Activated CD8-positive, alpha-beta T cell treated with anti-CD3 and anti-CD28 coated beads, Interleukin-2, amount 10 ng/mL, durations not matched to agents 7 days and 5 days (primary cell): ENCODE measurements around the gene PNPT1. TPM values are rescaled to one million over a fixed set of nuclear protein-coding genes. Genes with fewer than 3 reads are reported as not detected.
A peak's percentile ranks its signal among the peaks of the same experiment; 100 is the strongest.
"Not testable (repeated sequence)": the region's sequence is repeated elsewhere in the genome, so short reads cannot be mapped to it uniquely, and the experiment has no call there.

Source experiments
- ATAC-seq: fragments of 150-1000 bp; cut with Tn5 transposase; one replicate; pipeline ENCODE4 v1.10.0; 2021; ENCODE audit warnings: moderate library complexity
- CTCF ChIA-PET: fragments of 350-600 bp; sonication (Branson Sonifier 250); formaldehyde crosslinking; loops from one replicate; lab custom pipeline; 2021; ENCODE audit warnings: antibody characterized with exemption; lab: Charles Lee
- POLR2A ChIA-PET: fragments of 350-600 bp; sonication (Branson Sonifier 250); formaldehyde crosslinking; loops from one replicate; lab custom pipeline; 2021; ENCODE audit warnings: antibody characterized with exemption; lab: Charles Lee
- DNase-seq: peaks from one replicate; pipeline ENCODE4 v3.0.0-alpha.2; 2020
- H3K27ac Mint-ChIP-seq: one replicate; pipeline ENCODE4 v1.8.0; 2021; ENCODE audit warnings: mild to moderate bottlenecking, mixed read lengths
- H3K27me3 Mint-ChIP-seq: one replicate; pipeline ENCODE4 v1.8.0; 2021; ENCODE audit warnings: low read depth, mixed read lengths
- H3K36me3 Mint-ChIP-seq: one replicate; pipeline ENCODE4 v1.8.0; 2021; ENCODE audit warnings: low read depth, mixed read lengths
- H3K4me1 Mint-ChIP-seq: one replicate; pipeline ENCODE4 v1.8.0; 2021; ENCODE audit warnings: low read depth, mixed read lengths
- H3K4me3 Mint-ChIP-seq: one replicate; pipeline ENCODE4 v1.8.0; 2021; ENCODE audit warnings: mild to moderate bottlenecking, mixed read lengths
- H3K9me3 Mint-ChIP-seq: one replicate; pipeline ENCODE4 v1.8.0; 2022; ENCODE audit warnings: mixed read lengths; ENCODE audit not compliant: insufficient read depth
- total RNA-seq, 2 experiments: library from RNA; stranded (reverse); gene quantifications; one replicate each; pipeline ENCODE4 v1.2.3, GENCODE V29; 2021

The PNPT1 gene
- 10 to 100 TPM; 37.6 to 38.4 TPM for total RNA-seq

- peaks cover 34% of the 10 kb centered on the region for H3K4me1 Mint-ChIP-seq
Observed at GRCh38 chr2:55693181-55694125, at the start of gene PNPT1. Gene PNPT1, minus strand, starts transcription at chr2:55693844. Its CDS starts 21 bp downstream, at chr2:55693823.

GRCh38 chr2:55742996-55743395 is 49.4 kb upstream of the PNPT1 start:
- POLR2A ChIA-PET, result no interaction called here
- ATAC-seq (no peak), DNase-seq (no peak)
- H3K27ac Mint-ChIP-seq, result no peak overlapping the region
- no peaks in the 10 kb centered on the region for H3K9me3 Mint-ChIP-seq
- H3K36me3 Mint-ChIP-seq, result no peaks in the 10 kb centered on the region
- H3K27me3 Mint-ChIP-seq, result no peaks in the 10 kb centered on the region
- H3K4me3 Mint-ChIP-seq, result no peak overlapping the region
- H3K4me1 Mint-ChIP-seq, result no peaks in the 10 kb centered on the region
- CTCF ChIA-PET, result no interaction called here

More at GRCh38 chr2:55693181-55694125, at the start of gene PNPT1:
- Mint-ChIP-seq H3K27ac (peak within 1 kb of the TSS; percentile 98), H3K4me3 (peak within 1 kb of the TSS; percentile 98), H3K9me3 (no peaks in the 10 kb centered on the region), H3K27me3 (peaks cover 3% of the 10 kb centered on the region), H3K36me3 (peaks cover 16% of the 10 kb centered on the region)
- ChIA-PET POLR2A (interaction anchor here (1.1 to 1.4 kb wide), 2 partner anchors 75 to 77 kb away, joined by 4 read pairs; partner anchors contain the start of gene PPP4R3B), CTCF (no interaction called here)
- DNase-seq (peak; percentile 96), ATAC-seq (peak; percentile 100)

DNA sequence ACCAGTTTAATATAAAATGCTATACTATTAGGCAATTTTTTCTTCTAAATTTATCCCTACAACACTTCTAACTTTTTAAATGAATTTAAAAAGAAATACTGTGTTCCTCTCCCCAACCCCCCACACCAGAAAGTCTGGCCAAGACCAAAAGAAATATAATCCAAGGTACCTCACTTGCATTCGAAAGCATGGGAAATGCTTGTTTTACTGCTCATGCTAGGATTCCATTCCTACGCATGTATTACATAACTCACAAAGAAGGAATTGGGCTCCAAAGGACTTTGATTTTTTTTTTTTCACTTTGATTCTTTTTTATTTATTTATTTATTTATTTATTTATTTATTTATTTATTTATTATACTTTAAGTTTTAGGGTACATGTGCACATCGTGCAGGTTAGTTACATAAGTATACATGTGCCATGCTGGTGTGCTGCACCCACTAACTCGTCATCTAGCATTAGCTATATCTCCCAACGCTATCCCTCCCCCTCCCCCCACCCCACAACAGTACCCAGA is 42.4 kb upstream of the PNPT1 start:
- H3K36me3 Mint-ChIP-seq, H3K9me3 Mint-ChIP-seq, ATAC-seq, H3K27me3 Mint-ChIP-seq, H3K4me1 Mint-ChIP-seq, CTCF ChIA-PET, H3K4me3 Mint-ChIP-seq, DNase-seq, H3K27ac Mint-ChIP-seq, POLR2A ChIA-PET: not testable (repeated sequence)

DNA sequence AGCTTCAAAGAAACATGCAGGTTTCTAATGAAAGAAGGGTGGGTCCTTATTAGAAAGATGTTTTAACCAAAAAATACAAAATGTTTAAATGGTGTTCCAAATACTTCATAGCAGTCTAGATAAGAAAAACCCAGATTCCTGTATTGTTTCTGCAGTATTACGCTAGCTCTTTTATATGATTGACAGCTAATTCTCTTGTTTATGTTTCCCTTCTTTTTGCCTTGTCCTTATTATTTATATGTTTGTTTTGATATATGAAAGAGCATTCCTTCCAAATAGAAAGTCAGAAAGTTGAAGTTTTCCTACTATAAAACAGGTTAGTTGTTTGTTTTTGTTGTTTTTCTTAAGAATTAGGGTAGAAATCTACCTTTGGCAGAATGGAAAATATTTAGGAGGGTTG is 41.1 kb upstream of the PNPT1 start:
- ChIA-PET CTCF (interaction anchor here (0.6 to 1.1 kb wide), 2 partner anchors 16 to 38 kb away, joined by 3 read pairs; no protein-coding TSS in a partner anchor), POLR2A (no interaction called here)
- no peaks in the 10 kb centered on the region for H3K27me3 Mint-ChIP-seq
- no peaks in the 10 kb centered on the region for H3K36me3 Mint-ChIP-seq
- DNase-seq (no peak), ATAC-seq (no peak)
- H3K4me1 Mint-ChIP-seq, result no peaks in the 10 kb centered on the region
- no peak overlapping the region for H3K4me3 Mint-ChIP-seq
- no peak overlapping the region for H3K27ac Mint-ChIP-seq
- no peaks in the 10 kb centered on the region for H3K9me3 Mint-ChIP-seq

DNA sequence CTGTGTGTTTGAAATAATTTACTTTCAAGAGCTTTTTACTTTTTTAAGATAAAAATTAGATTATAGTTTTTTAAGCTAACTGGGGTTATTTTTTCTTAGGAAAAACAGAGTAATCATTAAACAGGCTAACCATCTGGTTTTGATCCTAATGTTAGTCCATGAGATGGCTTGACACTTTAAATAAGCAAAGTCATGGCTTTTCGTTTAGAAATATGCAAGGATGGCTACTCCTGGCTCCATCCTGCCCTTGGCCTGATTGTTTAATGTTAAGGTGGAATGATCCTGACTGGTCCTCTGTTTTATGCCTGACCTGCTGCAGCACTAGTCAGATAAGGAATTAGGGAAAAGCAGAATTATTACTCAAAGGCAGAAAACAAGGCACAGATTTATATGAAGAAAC is 39.7 kb upstream of the PNPT1 start:
- POLR2A ChIA-PET, result no interaction called here
- Mint-ChIP-seq H3K27ac (no peak overlapping the region), H3K27me3 (no peaks in the 10 kb centered on the region), H3K4me3 (no peak overlapping the region), H3K4me1 (no peaks in the 10 kb centered on the region), H3K36me3 (no peaks in the 10 kb centered on the region), H3K9me3 (no peaks in the 10 kb centered on the region)
- no peak for DNase-seq
- ATAC-seq, result no peak
- CTCF ChIA-PET, result no interaction called here

DNA sequence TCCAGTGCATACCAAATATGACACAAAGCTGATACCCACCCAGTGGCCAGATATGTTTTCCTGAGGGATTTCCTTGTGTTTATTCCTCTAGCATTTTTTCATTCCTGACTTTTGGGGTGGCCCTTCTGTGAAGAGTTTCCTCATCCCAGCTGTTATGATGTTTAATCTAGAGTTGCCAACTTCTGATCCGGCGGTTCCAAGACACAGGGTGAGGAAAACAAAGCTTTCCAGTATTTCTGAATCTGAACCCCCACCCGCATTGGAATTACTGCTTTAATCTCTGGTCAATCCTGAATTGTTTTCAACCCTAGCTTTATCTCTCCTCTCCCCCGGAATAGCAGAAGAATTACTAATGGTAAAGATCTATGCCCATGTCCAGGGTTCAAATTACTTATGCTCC is 39.2 kb upstream of the PNPT1 start:
- ChIA-PET POLR2A (no interaction called here), CTCF (no interaction called here)
- Mint-ChIP-seq H3K4me1 (no peaks in the 10 kb centered on the region), H3K27ac (no peak overlapping the region), H3K4me3 (no peak overlapping the region), H3K9me3 (no peaks in the 10 kb centered on the region), H3K36me3 (no peaks in the 10 kb centered on the region), H3K27me3 (no peaks in the 10 kb centered on the region)
- ATAC-seq (no peak), DNase-seq (no peak)

GRCh38 chr2:55729136-55729685 is 35.6 kb upstream of the PNPT1 start:
- no peak for ATAC-seq
- CTCF ChIA-PET, result no interaction called here
- POLR2A ChIA-PET, result no interaction called here

GRCh38 chr2:55721596-55722215 is 28.1 kb upstream of the PNPT1 start:
- DNase-seq, result no peak
- Mint-ChIP-seq H3K27ac (no peak overlapping the region), H3K36me3 (no peaks in the 10 kb centered on the region), H3K9me3 (no peaks in the 10 kb centered on the region), H3K4me3 (no peak overlapping the region), H3K27me3 (peaks cover 6% of the 10 kb centered on the region), H3K4me1 (no peaks in the 10 kb centered on the region)
- ChIA-PET POLR2A (no interaction called here), CTCF (no interaction called here)
- ATAC-seq, result no peak

More at GRCh38 chr2:55729136-55729685, 35.6 kb upstream of the PNPT1 start:
- no peaks in the 10 kb centered on the region for H3K4me1 Mint-ChIP-seq
- no peaks in the 10 kb centered on the region for H3K27me3 Mint-ChIP-seq
- H3K36me3 Mint-ChIP-seq, result no peaks in the 10 kb centered on the region
- no peak overlapping the region for H3K27ac Mint-ChIP-seq
- no peak overlapping the region for H3K4me3 Mint-ChIP-seq
- no peaks in the 10 kb centered on the region for H3K9me3 Mint-ChIP-seq
- no peak for DNase-seq

GRCh38 chr2:55720417-55720816 is 26.8 kb upstream of the PNPT1 start:
- H3K36me3 Mint-ChIP-seq, result no peaks in the 10 kb centered on the region
- ATAC-seq, result no peak
- no peak for DNase-seq
- POLR2A ChIA-PET, result no interaction called here
- H3K4me3 Mint-ChIP-seq, result no peak overlapping the region
- no peaks in the 10 kb centered on the region for H3K4me1 Mint-ChIP-seq
- no peak overlapping the region for H3K27ac Mint-ChIP-seq
- no peaks in the 10 kb centered on the region for H3K9me3 Mint-ChIP-seq
- peaks cover 6% of the 10 kb centered on the region for H3K27me3 Mint-ChIP-seq
- CTCF ChIA-PET, result interaction anchor here (0.5 kb wide), 1 partner anchor 408 kb away, joined by 3 read pairs; no protein-coding TSS in a partner anchor

DNA sequence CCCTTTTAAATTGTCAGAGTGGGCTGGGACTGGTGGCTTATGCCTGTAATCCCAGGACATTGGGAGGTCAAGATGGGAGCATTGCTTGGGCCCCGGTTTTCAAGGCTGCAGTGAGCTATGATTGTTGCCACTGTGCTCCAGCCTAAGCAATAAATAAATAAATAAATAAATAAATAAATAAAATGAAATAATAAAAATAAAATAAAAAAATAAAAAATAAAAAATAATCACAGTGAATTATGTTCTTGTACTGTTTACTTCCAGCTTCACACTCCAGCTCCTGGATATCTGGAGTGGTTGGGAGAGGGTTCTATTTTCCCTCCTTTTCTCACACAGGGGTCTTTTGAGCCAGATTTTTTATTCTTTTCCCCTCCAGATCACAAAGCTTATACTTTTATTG is 26.2 kb upstream of the PNPT1 start:
- H3K4me1 Mint-ChIP-seq, result no peaks in the 10 kb centered on the region
- H3K36me3 Mint-ChIP-seq, result no peaks in the 10 kb centered on the region
- CTCF ChIA-PET, result interaction anchor here (0.5 to 2.6 kb wide), 2 partner anchors 242 to 409 kb away, joined by 3 to 17 read pairs; no protein-coding TSS in a partner anchor
- ATAC-seq (no peak), DNase-seq (no peak)
- H3K27ac Mint-ChIP-seq, result no peak overlapping the region
- POLR2A ChIA-PET, result no interaction called here
- peaks cover 6% of the 10 kb centered on the region for H3K27me3 Mint-ChIP-seq
- H3K9me3 Mint-ChIP-seq, result no peaks in the 10 kb centered on the region
- no peak overlapping the region for H3K4me3 Mint-ChIP-seq

- POLR2A ChIA-PET, result no interaction called here
- Mint-ChIP-seq H3K4me1 (no peaks in the 10 kb centered on the region), H3K36me3 (no peaks in the 10 kb centered on the region), H3K27me3 (peaks cover 6% of the 10 kb centered on the region), H3K4me3 (no peak overlapping the region), H3K9me3 (no peaks in the 10 kb centered on the region), H3K27ac (no peak overlapping the region)
- DNase-seq, result peak; percentile 71
- peak; percentile 69 for ATAC-seq
- CTCF ChIA-PET, result interaction anchor here (0.6 to 2.6 kb wide), 8 partner anchors 10 to 465 kb away, joined by 3 to 17 read pairs (median 4); partner anchors contain the start of gene CCDC85A
Observed at GRCh38 chr2:55718165-55719008, 24.7 kb upstream of the PNPT1 start.
